H1 (cell line): ENCODE data around the gene TBC1D2. TPM values are rescaled to one million over a fixed set of nuclear protein-coding genes. Genes with fewer than 3 reads are reported as not detected.

Experiments
- ATF2 ChIP-seq: IDR thresholded peaks from 2 replicates; pipeline ENCODE4 v1.6.1; 2012; ENCODE audit warnings: low read length, inconsistent platforms
- BACH1 ChIP-seq: IDR thresholded peaks from 2 replicates; pipeline ENCODE4 v1.6.1; 2012; ENCODE audit warnings: low read length, improper control_type of control experiment
- PHF8 ChIP-seq: fragments of 200-600 bp; sonication (generic); conservative IDR thresholded peaks from 2 replicates; pipeline ENCODE4 v1.7.1; 2012; ENCODE audit warnings: low read depth, mild to moderate bottlenecking, inconsistent platforms, low read length, moderate library complexity
- SP2 ChIP-seq: IDR thresholded peaks from 2 replicates; pipeline ENCODE4 v1.6.1; 2012; ENCODE audit warnings: mild to moderate bottlenecking, low read length, inconsistent platforms
- polyA plus RNA-seq, 7 experiments: library from polyadenylated mRNA; depleted of rRNA in 3 of 7; stranded (reverse) in 5 of 7; unstranded in 2 of 7; fragments of >200 nt in 5 of 7; fragments of 200-250 nt in 2 of 7; gene quantifications; 1 replicate in 5 of 7; 2 replicates in 1 of 7; 4 replicates in 1 of 7; pipeline versions ENCODE4 v1.2.1 to v1.2.3, GENCODE V29; 2011 to 2013; ENCODE audit warnings: missing spikeins in 2 of 7, mixed read lengths in 2 of 7
- total RNA-seq: library from RNA; stranded (reverse); fragmentation: NEBNext Ultra II Directional; extraction: Animal tissue kit (Norgen Biotek cat#: 25700); gene quantifications from 2 replicates; pipeline ENCODE4 v1.2.1, GENCODE V29; 2021
- TF ChIP-seq, protein P1 (sequence below): fragments of 300-600 bp; sonication (generic); IDR thresholded peaks from 2 replicates; pipeline ENCODE4 v1.7.1; 2012; ENCODE audit warnings: low read length, moderate library complexity, mild to moderate bottlenecking, inconsistent platforms; ENCODE audit not compliant: insufficient replicate concordance
- TF ChIP-seq, protein P2 (sequence below), 3 experiments: IDR thresholded peaks; 1 replicate in 2 of 3; 2 replicates in 1 of 3; pipeline versions ENCODE4 v1.5.1 to v1.6.1; 2011; ENCODE audit warnings: low read length in 3 of 3, mild to moderate bottlenecking in 3 of 3, inconsistent platforms in 2 of 3, low read depth in 1 of 3, moderate library complexity in 1 of 3; ENCODE audit not compliant: insufficient read depth in 1 of 3; ENCODE audit errors: control extremely low read depth in 1 of 3

TBC1D2 gene
- total and polyA plus RNA-seq, 2 of the 8 experiments (the other 6 are each of a cell fraction or from before 2014, with no cell fraction given): 7.4 TPM

- TF ChIP-seq, protein P1, sequence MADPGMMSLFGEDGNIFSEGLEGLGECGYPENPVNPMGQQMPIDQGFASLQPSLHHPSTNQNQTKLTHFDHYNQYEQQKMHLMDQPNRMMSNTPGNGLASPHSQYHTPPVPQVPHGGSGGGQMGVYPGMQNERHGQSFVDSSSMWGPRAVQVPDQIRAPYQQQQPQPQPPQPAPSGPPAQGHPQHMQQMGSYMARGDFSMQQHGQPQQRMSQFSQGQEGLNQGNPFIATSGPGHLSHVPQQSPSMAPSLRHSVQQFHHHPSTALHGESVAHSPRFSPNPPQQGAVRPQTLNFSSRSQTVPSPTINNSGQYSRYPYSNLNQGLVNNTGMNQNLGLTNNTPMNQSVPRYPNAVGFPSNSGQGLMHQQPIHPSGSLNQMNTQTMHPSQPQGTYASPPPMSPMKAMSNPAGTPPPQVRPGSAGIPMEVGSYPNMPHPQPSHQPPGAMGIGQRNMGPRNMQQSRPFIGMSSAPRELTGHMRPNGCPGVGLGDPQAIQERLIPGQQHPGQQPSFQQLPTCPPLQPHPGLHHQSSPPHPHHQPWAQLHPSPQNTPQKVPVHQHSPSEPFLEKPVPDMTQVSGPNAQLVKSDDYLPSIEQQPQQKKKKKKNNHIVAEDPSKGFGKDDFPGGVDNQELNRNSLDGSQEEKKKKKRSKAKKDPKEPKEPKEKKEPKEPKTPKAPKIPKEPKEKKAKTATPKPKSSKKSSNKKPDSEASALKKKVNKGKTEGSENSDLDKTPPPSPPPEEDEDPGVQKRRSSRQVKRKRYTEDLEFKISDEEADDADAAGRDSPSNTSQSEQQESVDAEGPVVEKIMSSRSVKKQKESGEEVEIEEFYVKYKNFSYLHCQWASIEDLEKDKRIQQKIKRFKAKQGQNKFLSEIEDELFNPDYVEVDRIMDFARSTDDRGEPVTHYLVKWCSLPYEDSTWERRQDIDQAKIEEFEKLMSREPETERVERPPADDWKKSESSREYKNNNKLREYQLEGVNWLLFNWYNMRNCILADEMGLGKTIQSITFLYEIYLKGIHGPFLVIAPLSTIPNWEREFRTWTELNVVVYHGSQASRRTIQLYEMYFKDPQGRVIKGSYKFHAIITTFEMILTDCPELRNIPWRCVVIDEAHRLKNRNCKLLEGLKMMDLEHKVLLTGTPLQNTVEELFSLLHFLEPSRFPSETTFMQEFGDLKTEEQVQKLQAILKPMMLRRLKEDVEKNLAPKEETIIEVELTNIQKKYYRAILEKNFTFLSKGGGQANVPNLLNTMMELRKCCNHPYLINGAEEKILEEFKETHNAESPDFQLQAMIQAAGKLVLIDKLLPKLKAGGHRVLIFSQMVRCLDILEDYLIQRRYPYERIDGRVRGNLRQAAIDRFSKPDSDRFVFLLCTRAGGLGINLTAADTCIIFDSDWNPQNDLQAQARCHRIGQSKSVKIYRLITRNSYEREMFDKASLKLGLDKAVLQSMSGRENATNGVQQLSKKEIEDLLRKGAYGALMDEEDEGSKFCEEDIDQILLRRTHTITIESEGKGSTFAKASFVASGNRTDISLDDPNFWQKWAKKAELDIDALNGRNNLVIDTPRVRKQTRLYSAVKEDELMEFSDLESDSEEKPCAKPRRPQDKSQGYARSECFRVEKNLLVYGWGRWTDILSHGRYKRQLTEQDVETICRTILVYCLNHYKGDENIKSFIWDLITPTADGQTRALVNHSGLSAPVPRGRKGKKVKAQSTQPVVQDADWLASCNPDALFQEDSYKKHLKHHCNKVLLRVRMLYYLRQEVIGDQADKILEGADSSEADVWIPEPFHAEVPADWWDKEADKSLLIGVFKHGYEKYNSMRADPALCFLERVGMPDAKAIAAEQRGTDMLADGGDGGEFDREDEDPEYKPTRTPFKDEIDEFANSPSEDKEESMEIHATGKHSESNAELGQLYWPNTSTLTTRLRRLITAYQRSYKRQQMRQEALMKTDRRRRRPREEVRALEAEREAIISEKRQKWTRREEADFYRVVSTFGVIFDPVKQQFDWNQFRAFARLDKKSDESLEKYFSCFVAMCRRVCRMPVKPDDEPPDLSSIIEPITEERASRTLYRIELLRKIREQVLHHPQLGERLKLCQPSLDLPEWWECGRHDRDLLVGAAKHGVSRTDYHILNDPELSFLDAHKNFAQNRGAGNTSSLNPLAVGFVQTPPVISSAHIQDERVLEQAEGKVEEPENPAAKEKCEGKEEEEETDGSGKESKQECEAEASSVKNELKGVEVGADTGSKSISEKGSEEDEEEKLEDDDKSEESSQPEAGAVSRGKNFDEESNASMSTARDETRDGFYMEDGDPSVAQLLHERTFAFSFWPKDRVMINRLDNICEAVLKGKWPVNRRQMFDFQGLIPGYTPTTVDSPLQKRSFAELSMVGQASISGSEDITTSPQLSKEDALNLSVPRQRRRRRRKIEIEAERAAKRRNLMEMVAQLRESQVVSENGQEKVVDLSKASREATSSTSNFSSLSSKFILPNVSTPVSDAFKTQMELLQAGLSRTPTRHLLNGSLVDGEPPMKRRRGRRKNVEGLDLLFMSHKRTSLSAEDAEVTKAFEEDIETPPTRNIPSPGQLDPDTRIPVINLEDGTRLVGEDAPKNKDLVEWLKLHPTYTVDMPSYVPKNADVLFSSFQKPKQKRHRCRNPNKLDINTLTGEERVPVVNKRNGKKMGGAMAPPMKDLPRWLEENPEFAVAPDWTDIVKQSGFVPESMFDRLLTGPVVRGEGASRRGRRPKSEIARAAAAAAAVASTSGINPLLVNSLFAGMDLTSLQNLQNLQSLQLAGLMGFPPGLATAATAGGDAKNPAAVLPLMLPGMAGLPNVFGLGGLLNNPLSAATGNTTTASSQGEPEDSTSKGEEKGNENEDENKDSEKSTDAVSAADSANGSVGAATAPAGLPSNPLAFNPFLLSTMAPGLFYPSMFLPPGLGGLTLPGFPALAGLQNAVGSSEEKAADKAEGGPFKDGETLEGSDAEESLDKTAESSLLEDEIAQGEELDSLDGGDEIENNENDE: no peak
- no peak for TF ChIP-seq BACH1
- TF ChIP-seq SP2: no peak
- no peak for TF ChIP-seq PHF8
- TF ChIP-seq, protein P2, sequence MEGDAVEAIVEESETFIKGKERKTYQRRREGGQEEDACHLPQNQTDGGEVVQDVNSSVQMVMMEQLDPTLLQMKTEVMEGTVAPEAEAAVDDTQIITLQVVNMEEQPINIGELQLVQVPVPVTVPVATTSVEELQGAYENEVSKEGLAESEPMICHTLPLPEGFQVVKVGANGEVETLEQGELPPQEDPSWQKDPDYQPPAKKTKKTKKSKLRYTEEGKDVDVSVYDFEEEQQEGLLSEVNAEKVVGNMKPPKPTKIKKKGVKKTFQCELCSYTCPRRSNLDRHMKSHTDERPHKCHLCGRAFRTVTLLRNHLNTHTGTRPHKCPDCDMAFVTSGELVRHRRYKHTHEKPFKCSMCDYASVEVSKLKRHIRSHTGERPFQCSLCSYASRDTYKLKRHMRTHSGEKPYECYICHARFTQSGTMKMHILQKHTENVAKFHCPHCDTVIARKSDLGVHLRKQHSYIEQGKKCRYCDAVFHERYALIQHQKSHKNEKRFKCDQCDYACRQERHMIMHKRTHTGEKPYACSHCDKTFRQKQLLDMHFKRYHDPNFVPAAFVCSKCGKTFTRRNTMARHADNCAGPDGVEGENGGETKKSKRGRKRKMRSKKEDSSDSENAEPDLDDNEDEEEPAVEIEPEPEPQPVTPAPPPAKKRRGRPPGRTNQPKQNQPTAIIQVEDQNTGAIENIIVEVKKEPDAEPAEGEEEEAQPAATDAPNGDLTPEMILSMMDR (IDR thresholded peaks at IDR 0.05; ENCODE audit: control extremely low read depth in 1 of 3, insufficient read depth in 1 of 3, low read depth in 1 of 3, low read length in 3 of 3): no peak
- TF ChIP-seq ATF2: no peak
Measured at GRCh38 chr9:98263080-98263479, 7.6 kb upstream of the TBC1D2 start (continued).
